GM21367 (cell line): ENCODE data around the gene FBXW7.
"Not testable (repeated sequence)": the region's sequence is repeated elsewhere in the genome, so short reads cannot be mapped to it uniquely, and the experiment has no call there.

Experiments
- ATAC-seq: cut with Tn5 transposase; IDR thresholded peaks from one replicate; pipeline ENCODE4 v1.9.1; 2021; ENCODE audit not compliant: unreplicated experiment

Gene FBXW7

DNA sequence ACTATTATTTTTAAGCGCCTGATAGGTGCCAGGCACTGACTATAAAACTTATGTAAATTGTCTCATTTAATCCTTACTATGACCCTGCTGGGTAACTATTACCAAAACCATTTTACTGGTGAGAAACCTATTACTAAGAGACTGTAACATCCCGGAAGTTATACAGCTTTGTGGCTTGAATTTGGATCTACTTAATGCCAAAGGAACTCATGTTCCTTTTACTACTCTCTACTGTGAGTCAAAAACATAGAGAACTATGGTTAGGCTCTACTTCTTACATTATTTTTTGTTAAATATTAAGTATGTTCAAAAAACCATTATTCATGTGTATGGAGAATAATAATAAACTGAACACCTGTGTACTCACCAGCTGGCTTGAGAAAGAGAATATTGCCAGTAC, 14.8 kb upstream of the FBXW7 start:
- ATAC-seq, result not testable (repeated sequence)

GRCh38 chr4:152545088-152545487, 9.2 kb upstream of the FBXW7 start:
- ATAC-seq, result no peak

- not testable (repeated sequence) for ATAC-seq
Measured at GRCh38 chr4:152544533-152544932, 8.6 kb upstream of the FBXW7 start.

- no peak for ATAC-seq
Measured at GRCh38 chr4:152540941-152541340, 5.0 kb upstream of the FBXW7 start.

DNA sequence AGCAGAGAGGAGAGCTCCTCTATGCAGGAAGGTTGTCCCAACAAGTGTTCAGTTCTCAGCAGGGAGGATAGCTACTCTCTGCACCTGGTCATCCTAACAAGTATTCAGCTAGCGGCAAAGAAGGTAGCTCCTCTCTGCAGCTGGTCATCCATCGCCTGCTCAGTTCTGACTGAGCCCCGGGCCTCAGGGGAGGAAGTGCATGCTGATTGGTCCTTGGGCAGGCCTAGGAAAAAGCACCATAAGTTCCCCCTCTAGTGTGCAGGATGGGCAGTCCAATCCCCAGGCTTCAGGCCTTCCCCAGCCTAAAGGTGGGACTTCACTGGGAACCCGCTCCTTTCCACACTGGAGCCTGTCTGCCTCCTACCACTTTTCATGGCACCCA, 4.4 kb upstream of the FBXW7 start:
- no peak for ATAC-seq

GRCh38 chr4:152539556-152540292, 3.8 kb upstream of the FBXW7 start:
- no peak for ATAC-seq

DNA sequence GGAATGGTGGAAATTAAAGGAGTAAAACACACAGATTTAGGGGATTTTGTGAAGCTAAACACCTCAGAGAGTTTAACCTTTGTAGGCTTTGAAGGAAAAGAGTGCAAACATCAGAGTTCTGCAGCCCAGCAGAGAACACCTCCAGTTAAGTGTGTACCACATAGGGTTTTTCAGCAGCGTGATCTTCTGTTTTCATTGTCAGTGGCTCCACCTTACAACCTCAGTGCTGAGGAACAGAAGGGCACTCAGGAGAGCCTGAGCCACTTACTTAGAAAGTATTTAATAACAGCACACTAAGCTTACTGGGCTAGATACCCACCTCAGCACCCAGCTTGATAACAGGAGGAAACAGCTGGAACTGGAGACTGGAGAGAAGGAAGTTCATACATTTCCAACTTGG, 2.0 kb upstream of the FBXW7 start:
- ATAC-seq, result no peak

DNA sequence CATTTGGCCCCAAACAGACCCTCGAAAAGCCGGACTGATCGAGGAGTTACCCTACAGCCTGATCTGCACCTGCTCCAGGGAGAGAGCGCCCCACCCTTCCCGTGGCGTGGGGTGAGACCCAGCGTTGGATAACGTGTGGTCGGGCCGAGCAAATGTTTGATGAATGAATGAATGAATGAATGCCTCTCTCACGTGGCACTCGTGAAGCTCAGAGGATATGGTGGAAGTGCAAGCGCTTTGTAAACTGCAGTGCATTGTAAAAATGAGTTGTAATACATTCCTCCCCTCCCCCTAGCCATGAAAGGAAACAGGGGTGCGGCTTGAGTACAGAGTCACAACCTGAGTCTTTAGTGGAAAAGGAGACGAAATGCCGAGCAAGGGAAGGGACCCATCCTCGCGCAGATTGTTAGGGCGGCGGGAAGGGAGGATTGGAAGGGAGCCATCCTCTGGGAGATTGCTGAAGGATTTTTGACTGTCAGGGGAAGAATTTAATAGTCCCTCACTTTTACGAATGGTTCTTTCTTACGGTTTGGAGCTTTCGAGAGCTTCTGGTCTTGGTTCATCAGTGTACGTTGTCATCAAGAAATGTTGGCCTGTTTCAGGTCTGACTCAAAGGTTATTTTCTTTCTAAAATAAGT, 772 bp upstream of the FBXW7 start:
- ATAC-seq, result peak; percentile 30

DNA sequence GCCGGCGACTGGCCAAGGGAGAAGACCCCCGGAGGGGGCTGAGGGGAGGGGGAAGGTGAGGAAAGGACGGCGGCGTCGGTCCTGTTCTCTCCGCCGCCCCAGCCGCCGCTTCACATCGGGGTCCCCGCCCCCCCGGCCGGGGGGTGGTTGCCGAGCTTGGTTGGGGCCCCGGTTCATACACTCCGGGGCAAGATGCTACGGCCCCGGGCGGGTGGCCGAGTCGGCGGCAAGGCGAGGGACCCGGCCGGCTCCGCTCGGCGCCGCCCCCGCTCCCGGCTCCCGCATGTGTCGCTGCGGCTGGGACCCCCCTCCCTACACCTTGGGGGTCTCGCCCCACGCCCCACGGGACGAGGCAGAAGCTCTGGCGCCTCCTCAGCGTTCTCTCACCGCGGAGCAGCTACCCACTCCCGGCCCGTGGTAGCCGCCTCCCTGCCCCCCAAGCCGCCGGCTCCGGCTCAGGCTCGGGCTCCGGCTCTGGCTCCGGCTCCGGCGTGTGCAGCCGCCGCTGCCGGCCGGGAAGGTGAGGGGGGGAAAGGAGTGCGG, 461 bp downstream of the FBXW7 start:
- ATAC-seq, result peak; percentile 2

GRCh38 chr4:152534541-152535359, 1.1 kb downstream of the FBXW7 start:
- no peak for ATAC-seq

GRCh38 chr4:152531479-152531878, 4.4 kb downstream of the FBXW7 start:
- no peak for ATAC-seq

DNA sequence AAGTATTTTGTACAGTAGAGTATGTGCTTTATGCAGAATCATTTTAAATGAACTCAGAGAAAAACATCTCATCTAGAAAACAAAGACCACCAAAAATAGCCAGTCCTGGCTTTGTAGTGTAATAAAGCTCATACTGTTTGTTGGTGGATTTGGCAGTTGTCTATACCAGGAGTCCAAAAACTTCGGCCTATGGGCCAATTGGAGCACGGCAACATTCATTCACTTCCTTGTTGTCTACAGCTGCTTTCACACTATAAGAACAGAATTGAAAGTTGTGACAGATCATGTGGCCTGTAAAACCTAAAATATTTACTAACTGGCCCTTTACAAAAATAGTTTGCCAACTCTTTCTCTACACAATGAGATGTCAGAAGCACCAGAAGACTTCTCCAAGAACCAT, 5.3 kb downstream of the FBXW7 start:
- no peak for ATAC-seq

DNA sequence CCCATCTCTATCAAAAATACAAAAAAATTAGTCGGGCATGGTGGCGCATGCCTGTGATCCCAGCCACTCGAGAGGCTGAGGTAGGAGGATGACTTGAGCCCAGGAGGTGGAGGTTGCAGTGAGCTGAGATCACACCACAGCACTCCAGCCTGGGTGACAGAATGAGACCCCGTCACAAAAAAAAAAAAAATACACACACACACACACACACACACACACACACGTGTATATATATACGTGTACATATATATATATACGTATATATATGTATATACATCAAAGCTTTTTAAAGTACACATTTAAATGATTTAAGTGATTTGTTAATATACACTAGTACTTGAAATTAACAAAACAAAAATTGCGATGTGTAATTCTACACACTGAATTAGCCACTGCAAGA, 6.0 kb downstream of the FBXW7 start:
- ATAC-seq, result no peak

GRCh38 chr4:152528060-152528459, 7.8 kb downstream of the FBXW7 start:
- ATAC-seq, result no peak

GRCh38 chr4:152525878-152526277, 10.0 kb downstream of the FBXW7 start:
- no peak for ATAC-seq

DNA sequence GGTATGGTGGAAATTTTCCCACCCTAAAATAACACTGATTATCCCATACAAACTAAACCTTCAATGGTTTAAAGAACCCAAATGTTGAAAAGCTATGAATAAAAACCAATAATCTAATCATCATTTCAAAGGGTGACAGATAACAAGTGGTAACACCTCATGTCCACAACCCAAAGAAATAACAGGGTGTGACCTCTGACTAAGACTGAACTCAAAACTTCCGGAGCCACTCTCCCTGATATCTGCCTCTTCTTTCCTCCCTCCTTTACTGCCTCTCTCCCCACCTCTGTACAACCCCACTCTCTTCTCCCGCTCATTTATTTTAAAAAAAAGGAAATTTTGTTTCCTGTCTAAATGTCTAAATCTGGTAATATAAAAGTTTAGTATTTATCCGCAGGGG, 11.5 kb downstream of the FBXW7 start:
- ATAC-seq, result peak; percentile 40

DNA sequence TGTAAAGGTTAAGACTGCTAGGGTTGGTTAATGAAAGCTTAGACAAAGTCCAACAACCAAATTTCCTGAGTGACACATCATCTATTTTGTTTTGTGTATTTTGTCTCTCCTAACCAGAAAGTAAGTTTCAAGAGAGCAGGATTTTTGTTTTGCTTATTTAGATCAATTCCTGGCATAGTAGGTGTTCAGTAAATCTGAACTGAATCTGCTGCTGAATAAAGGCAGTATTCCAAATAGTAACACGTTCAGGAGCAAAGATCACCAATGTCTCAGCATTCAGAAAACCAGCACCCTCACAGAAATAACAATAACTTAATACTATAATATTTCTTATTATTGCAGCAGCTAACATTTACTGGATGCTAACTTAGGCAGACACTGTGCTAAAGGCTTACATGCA, 12.2 kb downstream of the FBXW7 start:
- no peak for ATAC-seq

GRCh38 chr4:152522754-152523153, 13.1 kb downstream of the FBXW7 start:
- ATAC-seq, result no peak

DNA sequence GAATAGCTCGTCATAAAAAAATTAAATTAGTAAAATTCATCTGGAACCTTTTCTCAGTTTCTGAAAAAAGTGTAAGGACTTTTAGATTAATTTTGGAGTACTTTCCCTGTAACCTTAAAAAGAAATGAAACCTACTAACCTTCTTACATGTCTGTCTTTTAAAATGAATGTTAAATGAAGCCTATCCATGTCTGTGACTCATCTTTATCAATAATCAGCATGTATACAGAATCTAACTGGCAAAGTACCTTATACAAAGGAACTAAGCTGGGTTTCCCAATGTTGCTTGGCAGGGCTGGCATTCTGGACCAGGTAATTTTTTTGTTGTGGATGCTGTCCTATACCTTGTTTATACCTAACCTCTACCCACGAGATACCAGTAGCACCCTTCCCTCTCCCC, 13.6 kb downstream of the FBXW7 start:
- ATAC-seq, result no peak

GRCh38 chr4:152516156-152516555, 19.7 kb downstream of the FBXW7 start:
- ATAC-seq, result no peak

DNA sequence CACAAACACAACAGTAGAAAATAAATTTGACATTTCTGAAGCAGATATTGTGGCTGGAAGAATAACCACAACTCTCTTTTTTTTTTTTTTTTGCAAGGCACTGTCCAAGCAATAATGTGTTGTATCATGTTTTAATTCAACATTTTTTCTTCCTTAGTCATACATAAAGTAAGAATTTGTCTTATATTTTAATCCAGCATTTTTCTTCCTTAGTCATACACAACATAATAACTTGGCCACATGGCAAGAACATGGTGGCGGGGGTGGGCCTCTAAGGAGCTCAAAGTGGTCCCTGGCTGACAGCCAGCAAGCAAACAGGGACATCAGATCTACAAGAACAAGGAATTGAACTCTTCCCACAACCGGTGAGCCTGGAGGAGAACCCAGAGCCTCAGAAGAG, 20.2 kb downstream of the FBXW7 start:
- ATAC-seq, result no peak

DNA sequence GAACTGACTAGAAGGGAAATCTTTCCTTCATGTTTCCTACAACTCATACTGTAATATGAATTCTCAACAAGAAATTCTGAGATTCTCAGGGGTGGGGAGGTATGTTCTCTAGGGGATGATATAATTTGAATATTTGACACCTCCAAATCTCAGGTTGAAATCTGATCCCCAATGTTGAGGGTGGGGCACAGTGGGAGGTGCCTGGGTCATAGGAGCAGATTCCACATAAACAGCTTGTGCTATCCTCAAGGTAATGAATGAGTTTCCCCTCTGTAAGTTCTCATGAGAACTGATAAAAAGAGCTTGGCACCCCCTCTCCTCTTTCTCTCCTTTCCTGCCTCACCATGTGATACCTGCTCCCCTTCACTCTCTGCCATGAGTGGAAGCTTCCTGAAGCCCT, 21.5 kb downstream of the FBXW7 start:
- no peak for ATAC-seq
